Right kidney (tissue), 1 donor: ENCODE results near the gene CRADD.
"Not testable (repeated sequence)": the region's sequence is repeated elsewhere in the genome, so short reads cannot be mapped to it uniquely, and the experiment has no call there.

ENCODE experiments used
- DNase-seq: peaks from one replicate; pipeline ENCODE4 v3.0.0-alpha.2; 2016

The CRADD gene

DNA sequence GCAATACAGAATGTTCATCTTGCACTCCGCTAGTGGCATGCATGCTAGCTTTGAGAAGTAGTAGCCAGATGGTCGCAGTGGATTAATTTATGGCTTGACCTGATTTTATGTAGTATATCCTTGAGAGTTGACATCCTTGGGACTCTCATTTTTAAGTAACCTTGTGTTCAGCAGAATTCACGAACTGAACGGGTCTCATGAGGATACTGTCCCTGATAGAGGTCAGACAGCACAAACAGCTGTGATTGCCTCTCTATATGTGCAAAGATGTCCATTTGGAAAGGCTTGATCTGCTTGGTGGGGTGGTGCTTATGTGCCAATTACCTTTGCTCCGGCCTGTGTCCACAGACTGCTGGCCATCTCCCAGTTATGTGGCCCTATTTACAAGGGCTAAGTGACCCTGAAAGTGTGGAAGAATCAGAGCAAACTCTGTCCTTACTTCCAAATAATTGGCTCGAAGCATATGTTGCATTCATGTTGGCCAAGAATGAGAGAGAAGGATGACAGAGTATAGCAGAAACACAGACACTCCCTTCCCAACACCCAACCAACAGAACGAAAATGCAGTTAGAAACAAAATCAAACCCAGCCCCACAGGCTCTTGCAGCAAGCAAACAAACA is 167.1 kb downstream of the CRADD start:
- DNase-seq = no peak

DNA sequence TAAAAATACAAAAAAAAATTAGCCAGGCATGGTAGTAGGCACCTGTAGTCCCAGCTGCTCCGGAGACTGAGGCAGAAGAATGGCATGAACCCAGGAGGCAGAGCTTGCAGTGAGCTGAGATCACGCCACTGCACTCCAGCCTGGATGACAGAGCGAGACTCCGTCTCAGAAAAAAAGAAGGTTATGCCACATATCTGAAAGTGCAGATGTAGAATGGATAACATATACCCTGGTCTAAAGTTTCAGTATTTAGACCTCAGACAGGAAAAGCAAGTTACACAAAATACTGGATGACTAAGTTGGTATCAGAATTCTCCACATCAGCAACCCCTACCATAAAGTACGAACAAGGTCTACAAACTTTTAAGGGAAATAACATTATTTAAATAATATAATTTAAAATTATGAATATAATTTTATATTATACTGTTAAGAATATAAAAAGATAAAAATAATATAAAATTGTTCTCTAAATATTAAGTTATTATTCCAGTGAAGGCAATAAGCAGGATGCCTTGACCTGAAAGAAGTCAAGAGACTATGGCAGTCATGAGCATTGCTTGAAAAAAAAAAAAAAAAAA is 169.9 kb downstream of the CRADD start:
- DNase-seq = no peak

DNA sequence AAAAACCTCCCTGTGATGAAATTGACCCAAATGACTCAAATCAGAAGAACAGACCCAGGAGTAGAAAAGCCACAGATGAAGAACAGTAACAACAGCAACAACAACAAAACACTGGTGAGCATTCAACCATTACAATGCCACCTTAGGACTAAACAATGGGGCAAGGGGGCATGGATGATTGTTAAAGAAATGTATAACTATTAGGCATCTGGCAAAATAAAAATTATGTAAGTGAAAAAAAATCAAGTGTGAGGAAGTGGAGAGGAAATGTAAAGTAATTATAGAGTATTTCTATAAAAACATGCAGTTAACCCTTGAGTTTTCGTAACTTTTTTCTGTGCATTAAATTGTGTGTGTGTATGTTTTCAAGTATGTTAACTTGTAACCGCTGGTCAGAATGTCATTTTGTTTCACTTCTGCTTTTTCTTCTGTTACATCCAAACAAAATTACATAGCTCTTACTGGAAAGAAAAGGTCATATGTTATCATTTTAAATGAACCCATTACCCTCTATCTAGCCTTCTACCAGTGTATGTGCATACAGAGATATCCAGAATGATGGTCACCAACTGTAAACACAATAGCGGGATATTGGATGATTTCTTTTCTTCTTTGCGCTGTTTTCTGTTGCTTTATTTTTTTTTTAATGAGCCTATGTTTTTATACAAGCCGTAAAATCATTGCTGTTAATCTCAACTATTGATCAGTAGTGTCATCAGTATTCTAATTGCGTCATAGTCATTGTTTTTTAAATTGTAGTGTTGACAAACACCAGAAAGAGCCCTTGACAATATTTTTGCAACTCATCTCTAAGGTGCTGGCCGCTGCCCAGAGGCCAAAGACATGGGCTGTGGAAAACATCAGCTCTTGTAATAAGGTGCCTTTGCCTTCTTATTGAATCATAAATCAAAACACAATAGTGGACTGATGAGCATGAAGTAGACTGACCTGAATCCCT is 170.6 kb downstream of the CRADD start:
- no peak for DNase-seq

DNA sequence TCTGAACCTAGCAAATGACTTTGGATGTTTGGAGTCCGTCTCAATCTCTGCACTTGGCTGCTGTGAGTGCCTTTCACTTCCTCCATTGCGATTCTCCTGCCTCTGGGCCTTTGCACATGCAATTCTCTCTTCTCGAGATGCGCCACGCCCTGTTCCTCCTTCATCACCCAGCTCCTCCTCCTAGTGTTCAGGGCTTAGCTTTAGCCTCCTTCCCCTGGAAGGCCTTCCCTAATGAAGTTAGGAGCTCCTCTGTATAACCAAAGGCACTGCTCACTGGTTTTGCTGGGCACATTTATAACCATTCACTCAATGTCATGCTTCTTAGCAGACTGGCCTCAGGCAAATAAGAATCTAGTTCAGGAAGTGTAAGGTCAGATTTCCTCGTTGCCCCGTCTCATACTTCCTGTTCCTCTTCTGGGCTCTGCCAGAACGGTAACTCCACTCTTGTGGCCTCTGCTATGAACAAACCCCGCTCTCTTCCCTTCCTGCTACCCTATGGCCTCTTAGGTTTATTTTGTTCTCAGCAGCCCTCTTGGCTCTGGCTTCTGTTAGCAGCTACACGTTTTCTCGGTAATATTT is 171.4 kb downstream of the CRADD start:
- no peak for DNase-seq

DNA sequence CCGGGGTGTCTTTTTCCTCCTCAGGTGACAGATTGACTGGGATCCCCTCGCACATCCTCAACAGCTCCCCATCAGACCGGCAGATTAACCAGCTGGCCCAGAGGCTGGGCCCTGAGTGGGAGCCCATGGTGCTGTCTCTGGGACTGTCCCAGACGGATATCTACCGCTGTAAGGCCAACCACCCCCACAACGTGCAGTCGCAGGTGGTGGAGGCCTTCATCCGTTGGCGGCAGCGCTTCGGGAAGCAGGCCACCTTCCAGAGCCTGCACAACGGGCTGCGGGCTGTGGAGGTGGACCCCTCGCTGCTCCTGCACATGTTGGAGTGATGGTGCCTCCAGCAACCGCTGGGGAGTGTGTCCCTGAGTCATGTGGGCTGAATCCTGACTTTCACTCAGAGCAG is 172.8 kb downstream of the CRADD start:
- no peak for DNase-seq

DNA sequence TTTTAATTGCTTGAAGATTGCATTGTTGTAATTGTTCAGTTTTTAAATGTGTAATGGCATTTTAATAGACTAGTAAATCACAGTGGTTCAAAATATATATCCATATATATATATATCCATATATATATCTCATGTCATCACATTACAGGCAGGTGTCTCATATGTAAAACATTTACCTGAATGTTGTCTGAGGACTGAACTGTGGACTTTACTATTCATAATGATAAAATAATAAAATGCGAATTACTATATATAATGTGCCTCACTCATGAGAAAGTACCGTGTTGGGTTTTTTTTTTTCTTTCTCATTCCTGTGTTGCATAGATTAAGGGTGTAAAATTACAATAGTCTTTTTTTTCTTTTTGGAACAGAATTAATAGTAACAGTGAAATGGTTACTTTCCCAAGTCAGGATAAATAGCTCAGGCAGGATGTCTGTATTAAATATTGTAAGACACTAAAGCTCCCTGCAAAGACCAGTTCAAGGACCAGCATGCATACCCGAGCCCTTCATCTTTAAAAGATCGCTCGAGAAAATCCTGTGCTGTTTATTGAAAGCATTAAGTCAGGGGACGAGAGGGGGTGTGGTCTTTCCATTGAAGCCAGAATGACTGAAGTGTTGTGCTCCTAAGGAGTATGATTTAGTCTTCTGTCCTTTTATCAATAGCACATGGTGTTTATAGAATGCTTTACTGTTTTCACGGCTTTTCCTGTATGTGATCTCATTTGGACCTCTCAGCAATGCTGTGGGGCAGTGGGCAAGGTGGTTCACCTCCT is 173.5 kb downstream of the CRADD start:
- DNase-seq = no peak

DNA sequence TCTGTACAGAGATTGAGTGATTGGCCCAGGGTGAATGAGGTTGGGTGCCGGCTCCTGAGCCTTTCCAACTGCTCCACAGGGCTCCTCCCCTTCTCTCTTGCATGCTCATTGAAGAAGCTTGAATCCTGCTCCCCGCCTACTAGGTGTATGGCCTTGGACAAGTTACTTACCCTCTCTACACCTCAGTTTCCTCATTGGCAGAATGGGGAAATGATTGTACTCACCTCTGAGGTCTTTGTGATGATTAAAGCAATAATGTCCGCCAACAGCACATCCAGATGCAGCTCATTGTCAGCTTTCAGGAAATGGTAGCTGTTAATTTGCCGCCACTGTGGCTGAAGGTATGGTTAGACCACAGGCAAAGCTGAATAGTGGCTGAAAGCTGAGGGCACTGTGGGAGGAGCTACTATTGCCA is 174.1 kb downstream of the CRADD start:
- no peak for DNase-seq

DNA sequence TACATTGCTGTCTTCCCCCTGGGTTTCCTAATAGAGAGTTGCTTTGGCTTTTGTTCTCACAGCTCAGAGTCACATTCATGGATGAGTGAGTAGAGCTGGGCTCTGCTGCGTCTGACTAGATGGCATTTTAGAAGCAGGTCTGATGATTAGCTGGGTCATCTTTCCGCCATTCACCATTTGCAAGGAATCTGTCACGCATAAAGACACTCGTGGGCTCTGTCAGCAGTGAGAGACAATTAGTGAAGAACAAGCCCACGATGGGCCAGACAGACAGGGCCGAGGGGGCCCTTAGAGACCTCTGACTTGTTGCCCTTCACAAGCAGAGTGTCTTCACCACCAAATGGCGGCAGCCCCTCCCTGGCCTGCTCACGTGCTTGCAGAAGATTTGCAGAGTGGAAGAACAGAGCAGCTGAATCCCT is 175.0 kb downstream of the CRADD start:
- peak; percentile 33 for DNase-seq

DNA sequence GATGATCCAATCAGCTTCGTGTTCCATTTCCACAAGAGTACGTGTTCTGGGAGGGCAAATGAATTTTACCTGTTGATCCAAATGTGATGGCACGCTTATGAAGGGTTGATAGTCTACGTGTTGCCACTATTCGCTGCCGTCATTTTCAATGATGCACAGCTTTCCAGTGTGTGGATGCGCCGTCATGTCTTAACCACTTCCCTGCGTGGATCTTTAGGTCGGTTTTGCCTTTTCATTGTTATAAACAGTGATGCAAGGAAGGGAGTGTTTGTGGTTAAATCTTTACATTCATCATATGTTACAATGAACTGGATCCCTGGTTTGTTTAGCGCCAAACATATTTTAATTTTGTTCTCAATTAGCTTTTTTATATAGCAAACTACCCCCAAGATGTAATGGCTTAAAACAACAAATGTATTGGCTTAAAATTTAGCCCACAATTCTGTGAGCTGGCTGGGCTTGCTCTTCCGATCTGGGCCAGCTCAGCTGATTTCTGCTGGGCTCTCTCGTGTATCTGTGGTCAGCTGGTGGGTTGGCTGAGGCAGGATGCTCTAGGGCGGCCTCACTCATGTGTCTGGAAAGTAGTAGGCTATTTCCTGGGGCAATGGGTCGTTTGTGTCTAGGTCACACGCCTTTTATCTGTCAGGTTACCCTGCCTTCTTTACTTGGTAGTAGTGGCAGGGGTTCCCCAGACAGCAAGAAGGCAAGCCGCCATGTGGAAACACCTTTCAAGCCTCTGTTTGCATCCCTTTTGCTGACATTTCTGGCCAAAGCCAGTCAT is 176.7 kb downstream of the CRADD start:
- no peak for DNase-seq

DNA sequence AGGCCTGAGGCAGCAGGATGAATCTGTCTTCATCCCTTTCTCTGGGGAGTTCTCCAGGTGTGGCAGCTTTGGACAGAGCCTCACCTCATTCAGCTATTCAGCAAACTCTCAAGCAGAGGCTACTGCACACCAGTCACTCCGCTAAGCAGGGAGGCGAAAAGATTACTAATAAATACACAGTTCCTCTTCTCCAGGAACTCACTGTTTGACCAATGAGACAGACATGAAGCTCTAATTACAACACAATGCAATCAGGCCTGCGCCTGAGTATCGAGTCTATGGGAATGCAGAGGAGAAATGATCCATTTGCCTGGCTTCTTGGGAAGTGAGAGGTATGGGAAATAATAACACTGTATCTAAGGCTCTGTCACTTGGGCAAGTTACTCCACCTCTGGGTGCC is 178.1 kb downstream of the CRADD start:
- no peak for DNase-seq

DNA sequence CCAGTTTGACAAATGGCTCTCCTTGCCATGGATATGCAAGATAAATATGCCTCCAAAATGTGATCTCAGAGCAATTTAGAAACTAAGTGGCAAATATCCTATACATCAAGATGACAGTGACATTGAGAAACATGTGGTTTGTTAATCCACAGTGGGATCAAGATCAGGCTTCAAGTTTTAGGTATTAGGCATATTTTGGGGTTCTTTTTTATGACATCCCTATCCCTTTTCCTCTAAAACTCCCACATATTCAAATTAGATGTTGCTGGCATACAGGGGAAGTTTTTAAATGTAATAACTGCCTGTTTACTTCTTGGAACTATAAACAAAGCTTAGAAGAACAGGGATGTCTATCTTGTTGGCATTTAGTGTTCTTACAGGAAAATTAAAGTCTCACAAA is 179.4 kb downstream of the CRADD start:
- DNase-seq = no peak

DNA sequence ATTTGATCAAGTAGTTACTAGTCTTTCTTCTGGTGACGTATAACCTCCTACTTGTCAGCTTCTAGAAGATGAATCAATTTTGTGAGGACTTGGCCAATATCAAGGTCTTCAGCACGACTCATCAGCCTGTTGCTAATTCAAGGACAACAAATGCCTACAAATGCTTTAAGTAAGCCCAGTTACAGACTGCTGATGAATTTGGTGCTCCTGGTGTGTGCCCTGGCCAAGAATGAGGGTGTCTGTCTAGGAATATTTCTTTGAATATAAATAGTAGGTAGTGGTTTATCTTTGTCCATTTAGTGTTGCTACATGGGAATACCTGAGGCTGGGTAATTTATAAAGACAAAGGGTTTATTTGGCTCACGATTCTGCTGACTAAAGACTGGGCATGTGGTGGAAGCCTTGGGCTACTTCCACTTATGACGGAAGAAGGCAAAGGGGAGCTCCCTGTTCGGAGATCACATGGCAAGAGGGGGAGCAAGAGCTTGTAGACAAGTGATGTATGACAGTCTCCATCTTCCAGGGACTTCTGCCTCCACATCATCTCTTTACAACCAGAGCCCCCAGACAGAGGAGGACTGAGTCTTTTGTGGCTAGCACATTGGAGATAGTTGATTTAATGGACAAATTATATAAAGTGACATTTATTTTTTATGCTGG is 180.2 kb downstream of the CRADD start:
- no peak for DNase-seq

DNA sequence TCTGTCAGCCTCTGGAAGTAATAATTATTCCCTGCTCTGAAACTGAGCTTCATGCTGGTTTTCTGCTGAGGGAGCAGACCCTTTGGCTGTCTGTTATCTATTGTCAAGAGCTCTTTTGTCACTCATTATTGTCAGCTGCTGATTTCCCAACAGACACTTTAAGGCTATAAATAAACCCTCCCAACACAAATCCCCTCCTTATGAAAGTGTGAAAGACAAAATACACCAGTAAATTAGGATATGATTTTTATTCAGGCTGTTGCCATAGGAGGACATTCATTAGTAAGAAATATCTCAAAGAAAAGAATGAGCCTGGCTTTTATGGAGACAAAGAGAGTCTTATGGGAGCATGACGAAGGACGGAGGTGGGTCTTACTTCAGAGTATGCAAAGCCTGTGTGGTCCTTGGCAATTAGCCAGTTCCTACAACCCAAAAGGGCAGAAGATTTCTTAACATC is 180.8 kb downstream of the CRADD start:
- DNase-seq = no peak

DNA sequence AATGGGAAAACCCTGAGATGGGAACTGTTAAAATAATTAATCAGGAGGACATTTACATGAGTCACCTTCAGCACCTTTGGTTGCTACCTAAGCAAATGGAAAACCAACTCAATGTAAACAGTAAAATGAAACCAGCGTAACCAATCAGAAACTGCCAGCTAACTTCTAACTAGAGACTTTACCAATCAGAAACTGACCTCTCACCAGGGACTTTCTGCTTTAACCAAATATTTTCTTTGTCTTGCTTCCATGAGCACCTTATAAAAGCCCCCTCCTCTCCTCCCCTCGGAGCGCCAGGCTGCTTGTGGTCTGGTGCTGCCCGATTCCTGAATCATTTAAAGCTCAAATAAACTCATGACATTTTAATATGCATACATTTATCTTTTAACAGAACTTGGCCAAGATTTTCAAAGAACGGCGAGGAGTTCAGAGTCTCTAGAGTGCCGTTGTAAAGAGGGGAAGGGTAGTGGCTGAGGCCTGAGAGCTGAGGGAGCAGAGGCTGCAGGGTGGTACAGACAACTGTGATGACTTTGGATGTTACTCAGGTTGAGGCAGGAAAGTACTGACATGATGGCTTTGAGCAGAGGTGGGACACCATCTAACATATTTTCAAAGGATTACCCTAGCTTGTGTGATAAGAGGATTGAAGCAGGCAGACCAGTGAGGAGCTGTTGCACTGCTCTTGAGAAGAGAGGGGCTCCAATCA is 183.6 kb downstream of the CRADD start:
- DNase-seq = no peak

DNA sequence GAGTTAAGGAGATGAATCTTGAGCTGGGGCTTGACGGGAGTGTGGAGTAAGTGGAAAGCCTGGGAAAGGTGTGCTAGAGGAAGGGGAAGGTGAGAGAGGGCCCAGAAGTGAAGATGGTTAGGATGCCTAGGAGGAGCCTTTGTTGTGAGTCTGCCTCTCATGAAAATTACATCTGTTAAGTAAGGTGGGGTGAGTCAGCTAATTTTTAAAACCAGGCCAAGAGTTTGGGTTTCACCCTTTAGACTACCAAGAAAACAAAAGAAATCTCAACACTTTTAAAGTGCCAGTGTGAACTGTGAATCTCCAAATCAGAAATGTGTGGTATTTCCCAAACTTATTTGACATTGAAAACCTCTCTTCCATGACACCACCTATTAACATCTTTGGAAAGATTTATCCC is 185.2 kb downstream of the CRADD start:
- DNase-seq = no peak

DNA sequence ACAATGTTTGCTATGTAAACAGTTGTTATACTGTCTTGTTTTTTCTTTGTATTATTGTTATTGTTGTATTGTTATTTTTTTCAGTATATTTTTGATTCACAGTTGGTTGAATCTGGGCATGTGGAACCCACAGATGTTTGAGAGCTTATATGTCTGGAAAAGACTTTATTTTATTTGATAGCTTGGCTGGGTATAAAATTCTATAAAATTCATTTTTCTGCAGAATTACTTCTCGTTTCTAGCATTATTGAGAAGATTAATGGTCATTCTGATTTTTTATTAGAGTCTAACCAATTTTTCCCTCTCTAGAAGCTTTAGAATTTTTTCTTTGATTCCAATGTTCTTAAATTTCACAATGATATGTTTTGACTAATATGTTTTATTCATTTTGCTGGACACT is 188.6 kb downstream of the CRADD start:
- no peak for DNase-seq

DNA sequence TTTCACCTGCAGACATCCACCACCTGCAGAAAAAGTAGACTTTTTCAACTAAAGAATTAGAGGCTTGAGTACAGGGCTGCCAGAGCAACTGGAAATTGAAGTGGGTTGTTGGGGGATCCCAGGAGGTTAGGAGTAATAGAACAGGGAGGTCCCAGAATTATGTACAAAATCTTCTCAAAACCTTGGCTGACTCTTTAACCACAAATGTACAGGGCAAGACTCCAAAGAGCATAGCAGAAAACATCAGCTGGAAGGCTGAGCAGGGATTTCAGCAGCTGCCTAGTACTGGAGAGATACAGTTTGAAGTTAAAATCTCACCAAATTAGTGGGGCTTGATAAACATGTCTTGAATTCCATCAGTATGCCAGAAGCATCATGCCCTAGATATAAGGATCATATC is 191.6 kb downstream of the CRADD start:
- no peak for DNase-seq

DNA sequence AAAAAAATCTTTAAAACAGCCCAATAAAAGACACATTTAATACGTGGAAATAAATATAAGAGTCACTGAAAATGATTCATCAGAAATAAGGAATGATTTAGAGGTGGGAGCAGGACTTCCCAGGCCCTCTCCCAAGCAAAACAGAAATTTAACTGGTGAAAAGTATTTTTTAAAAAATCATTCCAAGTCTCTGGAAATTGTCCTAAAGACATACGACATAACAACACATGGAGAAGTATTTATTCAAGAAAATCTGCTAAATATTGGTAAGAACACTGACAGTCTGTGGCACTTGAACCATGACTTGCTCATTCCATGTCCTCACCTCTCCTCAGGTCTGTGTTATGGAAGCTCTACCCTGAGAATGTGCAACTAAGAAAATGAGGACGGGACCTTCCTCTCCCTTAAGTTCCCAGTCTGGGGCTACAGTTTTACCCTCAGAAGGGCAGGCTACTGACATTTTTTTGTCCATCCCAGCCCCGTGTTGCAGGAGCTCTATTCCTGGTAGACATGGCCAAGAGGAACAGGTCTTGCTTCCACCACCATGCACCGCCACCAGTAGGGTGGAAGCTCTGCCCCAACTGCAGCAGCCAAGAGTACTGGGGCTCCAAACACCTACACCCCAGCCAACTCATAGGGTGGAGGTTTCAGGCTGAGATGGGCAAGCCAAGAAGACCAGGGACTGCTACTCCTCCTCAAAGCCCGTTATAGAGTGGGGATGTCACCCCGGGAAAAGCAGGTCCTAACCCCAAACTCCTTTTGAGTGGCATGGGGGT is 193.0 kb downstream of the CRADD start:
- DNase-seq = no peak

DNA sequence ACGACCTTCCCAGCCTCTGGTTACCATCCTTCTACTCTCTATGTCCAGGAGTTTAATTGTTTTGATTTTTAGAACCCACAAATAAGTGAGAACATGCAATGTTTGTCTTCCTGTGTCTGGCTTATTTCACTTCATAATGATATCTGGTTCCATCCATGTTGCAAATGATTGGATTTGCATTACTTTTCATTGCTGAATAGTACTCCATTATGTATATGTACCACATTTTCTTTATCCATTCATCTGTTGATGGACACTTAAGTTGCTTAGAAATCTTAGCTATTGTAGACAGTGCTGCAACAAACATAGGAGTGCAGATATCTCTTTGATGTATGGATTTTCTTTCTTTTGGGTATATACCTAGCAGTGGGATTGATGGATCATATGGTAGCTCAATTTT is 194.4 kb downstream of the CRADD start:
- DNase-seq = not testable (repeated sequence)
